T follicular helper cell (primary cell): ENCODE measurements around the gene TP53I3.
"Not testable (repeated sequence)": the region's sequence is repeated elsewhere in the genome, so short reads cannot be mapped to it uniquely, and the experiment has no call there.

Experiments used
- DNase-seq: peaks from one replicate; pipeline ENCODE4 v3.0.0-alpha.2; 2020; ENCODE audit warnings: low read depth

TP53I3 gene

DNA sequence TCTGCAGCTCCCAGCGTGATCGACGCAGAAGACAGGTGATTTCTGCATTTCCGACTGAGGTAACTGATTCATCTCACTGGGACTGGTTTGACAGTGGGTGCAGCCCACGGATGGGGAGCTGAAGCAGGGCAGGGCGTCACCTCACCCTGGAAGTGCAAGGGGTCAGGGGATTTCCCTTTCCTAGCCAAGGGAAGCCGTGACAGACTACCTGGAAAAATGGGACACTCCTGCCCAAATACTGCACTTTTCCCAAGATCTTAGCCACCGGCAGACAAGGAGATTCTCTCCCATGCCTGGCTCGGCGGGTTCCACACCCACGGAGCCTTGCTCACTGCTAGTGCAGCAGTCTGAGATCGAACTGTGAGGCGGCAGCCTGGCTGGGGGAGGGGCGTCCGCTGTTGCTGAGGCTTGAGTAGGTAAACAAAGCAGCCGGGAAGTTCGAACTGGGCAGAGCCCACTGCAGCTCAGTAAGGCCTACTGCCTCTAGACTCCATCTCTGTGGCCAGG, 10.6 kb upstream of the TP53I3 start:
- DNase-seq, result not testable (repeated sequence)

DNA sequence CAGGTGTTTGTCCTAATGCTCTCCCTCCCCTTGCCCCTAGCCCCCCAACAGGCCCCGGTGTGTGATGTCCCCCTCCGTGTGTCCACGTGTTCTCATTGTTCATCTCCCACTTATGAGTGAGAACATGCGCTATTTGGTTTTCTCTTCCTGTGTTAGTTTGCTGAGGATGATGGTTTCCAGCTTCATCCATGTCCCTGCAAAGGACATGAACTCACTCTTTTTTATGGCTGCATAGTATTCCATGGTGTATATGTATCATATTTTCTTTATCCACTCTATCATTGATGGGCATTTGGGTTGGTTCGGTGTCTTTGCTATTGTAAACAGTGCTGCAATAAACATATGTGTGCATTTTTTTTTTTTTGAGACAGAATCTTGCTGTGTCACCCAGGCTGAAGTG, 8.6 kb upstream of the TP53I3 start:
- DNase-seq, result not testable (repeated sequence)

DNA sequence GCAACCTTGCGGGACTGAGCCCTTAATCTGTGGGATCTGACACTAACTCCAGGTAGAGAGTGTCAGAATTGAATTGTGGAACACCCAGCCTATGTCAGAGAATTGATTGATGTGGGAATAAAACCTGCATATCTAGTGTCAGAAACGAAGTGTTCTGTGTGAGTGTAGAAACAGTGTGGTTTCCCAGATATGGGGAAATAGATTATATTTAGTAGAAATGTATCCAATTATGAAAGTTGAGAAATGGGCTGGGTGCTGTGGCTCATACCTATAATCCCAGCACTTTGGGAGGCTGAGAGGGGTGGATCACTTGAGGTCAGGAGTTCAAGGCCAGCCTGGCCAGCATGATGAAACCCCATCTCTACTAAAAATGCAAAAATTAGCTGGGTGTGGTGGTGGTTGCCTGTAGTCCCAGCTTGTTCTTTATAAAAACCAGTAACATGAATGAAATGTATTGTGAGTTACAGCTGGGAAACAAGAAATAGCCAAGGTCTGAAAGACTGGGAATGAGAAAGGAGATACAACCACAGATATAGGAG, 4.3 kb upstream of the TP53I3 start:
- DNase-seq, result no peak

DNA sequence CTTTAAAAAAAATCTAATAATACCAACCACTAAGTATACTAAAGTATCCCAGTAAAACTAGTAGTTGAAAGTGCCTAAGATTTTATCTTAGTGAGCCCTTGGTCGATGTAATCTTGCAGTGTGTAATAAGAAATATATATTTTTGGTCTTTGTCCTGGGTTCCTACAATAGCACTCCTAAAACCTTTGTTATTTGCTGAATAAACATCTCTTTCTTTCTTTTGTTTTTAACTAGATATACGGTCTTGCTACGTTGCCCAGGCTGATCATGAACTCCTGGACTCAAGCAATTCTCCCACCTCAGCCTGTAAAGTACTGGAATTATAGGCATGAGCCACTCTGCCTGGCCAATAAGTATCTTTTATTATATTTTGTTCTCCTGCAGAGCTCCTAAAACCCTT, 2.4 kb upstream of the TP53I3 start:
- no peak for DNase-seq

DNA sequence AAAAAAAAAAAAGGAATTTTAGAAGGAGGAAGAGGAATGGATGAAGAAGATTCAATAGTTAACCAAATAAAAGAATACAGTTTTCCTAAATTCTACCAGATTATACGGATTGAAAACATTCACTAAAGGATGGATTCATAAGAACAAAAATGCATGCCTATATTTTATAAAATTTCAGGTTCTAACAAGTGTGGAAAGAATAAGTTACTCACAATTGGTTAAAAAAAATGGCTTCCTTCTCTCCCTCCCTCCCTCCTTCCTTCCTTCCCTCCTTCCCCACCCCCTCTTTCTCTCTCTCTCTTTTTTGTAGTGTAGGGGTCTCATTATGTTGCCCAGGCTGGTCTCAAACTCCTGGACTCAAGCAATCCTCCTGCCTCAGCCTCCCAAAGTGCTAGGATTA, 1.6 kb upstream of the TP53I3 start:
- no peak for DNase-seq

DNA sequence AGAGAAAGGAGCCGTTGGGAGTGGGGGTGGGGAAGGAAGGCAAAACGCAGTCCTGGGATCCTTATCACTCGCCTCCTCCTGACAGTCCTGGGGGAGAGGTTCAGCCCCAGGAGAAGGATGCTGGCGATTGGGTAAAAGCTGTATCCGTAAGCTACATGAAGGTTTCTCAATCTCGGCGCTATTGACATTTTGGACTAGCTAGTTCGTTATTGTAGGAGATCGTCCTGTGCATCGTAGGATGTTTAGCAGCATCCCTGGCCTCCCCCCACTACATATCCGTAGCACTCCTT, 511 bp upstream of the TP53I3 start:
- no peak for DNase-seq

DNA sequence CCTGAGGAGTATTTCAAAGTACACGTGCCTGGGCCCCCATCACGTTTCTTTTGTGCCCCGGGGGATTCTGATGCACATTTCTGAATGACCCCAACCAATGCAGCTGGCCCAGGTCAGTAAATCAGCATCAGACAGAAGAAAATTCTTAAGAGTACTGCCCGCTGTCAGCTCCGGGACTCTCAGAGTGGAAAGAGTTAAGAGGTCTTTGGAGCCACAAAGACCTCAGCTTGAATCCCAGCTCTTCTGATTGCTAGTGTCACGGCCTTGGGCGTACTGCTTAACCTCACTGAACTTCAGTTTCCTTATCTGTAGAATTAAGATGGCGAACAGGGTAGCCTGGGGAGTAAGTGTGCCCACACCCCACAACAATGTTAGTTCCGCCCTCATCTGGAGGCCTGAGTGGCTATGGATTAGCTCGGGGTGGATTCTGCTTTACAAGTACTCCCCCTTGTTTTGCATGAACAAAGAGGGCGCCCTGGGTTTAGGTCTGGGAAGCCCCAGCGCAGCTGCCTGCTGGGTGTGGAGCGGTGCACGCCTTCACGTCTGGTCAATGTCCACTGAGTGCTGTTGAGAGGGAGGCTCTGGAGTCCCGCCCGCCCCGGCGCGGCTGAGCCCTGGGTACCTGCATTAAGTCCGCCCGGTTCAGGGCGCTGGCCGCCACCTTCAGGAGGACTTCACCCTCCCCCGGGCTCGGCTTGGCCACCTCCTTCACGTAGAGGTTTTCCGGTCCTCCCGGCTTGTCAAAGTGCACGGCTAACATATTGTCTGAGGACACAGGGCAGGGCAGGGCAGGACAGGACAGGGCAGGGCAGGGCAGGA, 858 bp downstream of the TP53I3 start:
- peak; percentile 5 for DNase-seq

DNA sequence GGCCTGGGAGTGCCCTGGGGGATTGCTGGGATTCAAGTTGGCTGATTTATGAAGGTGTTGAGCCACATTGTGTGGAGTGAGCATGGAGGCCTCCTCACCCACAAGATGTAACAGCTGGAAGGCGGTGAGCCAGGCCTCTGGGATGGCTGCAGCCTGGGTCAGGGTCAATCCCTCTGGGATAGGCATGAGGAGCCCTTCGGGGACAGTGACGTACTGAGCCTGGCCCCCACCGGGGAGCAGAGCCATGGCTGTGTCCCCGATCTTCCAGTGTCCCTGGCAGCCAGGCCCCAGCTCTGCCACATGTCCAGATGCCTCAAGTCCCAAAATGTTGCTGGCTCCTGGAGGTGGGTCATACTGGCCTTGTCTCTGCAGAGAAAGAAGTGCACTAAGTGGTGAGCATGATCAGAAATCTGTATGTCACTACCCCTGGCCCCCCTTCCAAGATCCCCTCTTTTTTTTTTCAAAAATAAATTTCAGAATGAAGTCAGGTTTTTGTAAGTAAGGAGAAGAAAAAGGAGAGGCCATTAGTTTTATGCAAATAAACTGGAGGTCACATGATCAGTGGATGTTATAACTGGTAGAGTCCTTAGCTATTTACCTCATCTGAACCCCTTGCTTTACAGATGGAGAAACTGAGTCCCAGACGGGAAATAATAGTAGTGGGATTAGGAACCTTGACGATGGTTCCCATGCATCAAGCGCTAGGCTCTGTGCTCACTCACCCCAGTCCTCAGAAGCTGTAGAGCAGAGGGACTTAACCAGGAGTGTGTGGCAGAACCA, 1.7 kb downstream of the TP53I3 start:
- DNase-seq, result no peak

DNA sequence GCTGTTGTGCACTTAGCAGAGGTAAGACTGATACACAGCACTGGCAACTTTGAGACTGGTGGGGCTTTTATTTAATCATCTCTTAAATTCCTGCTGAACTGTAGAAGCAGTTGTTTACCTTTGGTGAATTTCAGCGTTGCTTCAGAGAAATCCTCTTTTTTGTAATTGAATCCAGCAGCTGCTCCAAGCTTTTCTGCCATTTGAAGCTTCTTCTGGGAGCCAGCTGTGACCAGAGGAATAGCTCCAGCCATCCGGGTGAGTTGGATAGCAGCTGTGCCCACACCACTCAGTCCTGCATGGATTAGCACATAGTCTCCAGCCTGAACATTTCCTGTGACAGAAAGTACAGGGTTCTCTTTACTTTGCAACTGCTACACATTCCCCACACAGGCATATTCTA, 3.9 kb downstream of the TP53I3 start:
- no peak for DNase-seq

DNA sequence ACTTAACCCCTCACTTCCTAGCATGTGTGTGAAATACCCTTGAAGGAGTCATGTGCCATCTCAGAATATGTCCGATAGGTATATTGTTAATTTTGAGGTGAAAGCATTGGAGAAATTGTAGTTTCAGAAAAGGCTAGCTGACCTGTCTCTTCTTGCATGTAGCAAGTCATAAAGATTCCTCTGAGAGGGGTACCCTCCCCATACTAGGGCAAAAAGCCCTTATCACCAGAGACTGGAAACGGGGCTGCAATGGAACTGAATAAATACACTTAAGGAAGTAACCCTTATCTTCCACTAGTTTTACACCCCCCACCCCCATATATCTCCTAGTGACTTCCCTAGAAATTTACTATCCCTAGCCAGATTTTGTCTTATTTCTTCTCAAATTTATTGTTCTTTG, 6.8 kb downstream of the TP53I3 start:
- DNase-seq, result no peak

DNA sequence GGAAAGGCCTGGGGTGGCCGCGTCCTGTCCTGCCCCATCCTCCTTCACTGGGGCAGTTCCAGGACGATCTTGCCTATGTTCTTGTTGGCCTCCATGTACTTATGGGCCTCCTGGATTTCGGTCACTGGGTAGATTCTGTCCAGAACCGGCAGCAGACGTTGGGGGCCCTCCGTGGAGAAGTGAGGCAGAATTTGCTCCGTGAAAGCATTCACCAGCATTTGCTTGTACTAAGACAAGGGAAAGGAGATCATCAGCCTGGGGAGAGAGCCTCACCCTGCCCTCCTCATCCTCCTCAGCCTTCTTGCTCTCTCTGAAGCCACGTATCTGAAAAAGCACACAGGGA, 7.1 kb downstream of the TP53I3 start:
- no peak for DNase-seq

DNA sequence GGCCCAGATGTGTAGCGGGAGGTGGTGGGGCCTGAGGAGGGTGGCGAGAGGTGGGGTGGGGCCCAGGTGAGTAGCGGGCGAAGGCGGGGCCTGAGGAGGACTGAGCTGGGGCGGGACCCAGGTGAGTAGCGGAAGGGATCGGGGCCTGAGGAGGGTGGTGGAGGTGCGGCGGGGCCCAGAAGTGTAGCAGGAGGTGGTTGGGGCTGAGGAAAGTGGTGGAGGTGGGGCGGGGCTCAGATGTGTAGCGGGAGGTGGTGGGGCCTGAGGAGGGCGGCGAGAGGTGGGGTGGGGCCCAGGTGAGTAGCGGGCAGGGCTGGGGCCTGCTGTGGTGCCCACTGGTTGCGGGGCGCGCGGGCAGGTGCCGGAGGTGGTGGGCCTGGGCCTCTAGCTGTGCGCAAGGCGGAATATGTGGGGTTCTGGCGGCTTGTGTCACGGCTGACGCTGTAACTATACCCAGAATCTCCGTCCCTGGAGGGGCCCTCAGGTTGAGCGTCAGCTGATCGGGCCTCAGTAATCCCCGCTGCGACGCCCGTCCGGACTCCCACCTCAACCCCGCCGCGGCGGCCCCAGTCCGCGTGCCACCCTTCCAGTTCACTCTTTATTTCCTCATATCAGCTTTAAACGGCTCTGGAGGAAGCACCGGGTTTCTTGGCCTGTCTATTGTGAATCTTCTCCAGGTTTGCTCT, 7.6 kb downstream of the TP53I3 start:
- DNase-seq, result no peak

DNA sequence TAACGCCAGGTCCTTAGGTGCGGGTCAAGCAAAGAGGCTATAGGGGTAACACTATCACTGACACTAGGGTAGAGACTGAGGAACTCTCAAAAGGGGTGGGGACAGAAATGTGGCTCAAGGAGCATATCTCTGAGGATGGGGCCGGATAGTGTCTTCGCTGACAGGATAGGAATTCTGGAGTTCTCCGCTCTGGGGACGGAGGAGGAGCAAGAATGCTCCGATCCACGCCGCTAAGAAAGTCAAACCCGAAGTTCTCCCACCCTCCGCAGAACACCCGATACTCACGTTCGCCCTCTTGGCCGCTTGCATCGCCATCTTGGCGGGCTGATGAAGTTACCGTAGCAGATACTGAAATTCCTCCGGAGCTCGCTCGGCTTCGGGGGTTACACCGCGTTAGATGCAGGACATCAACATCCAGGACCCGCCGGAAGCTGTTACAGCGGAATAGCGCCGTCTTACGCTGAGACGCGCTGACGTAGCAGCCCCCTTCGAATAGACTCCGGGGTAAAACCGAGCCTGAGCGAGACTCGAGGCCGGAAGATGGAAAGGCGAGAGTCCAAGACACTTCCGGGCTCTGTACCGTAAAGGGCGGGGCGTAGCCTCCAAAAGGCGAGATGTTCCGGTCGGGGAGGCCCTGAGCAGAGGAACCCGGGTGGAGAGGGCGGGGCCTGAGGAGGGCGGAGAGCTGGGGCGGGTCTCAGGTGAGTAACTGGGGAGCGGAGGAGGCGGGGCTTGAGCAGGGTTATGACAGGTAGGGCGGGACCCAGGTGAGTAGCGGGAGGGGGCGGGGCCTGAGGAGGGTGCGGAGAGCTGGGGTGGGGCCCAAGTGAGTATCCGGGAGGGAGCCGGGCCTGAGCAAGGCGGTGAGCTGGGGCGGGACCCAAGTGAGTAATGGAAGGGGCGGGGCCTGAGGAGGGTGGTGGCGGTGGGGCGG, 8.5 kb downstream of the TP53I3 start, which contains the start of gene SF3B6:
TSS of gene SF3B6 (minus strand) at position 412 of the 934 bp plus-strand sequence. CDS start at position 315, 97 bp downstream.
- DNase-seq, result peak; percentile 100

DNA sequence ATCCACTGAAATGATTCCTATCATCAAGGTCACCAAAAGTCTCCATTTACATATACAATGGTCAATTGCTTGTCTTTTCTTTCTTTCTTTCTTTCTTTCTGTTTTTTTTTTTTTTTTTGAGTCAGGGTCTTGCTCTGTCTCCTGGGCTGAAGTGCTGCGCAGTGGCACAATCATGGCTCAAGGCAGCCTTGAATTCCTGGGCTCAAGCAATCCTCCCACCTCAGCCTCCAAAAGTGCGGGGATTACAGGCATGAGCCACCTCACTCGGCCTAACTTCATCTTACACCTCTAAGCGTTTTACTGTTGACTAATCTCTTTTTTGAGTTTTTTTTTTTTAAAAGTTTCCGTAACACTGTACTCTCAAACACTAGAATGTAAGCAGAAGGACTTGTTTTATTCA, 9.4 kb downstream of the TP53I3 start:
- DNase-seq, result no peak

DNA sequence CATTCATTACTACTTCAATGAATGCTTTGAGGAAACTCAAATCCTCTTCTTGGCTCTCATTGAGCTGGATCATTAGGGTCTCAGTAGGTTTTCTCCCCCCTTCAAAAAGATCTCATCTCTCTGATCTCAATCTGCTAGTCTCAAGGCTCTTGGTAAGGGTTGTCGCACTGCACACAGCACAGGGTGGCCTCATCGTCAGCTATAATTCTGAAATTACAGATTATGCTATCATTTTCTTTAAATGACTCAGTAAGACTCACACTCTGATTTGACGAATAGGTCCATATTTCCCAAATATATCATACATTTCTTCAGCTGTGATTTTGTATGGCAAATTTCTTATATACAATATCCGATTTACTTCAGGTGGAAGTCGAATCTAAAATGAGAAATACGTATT, 10.8 kb downstream of the TP53I3 start:
- no peak for DNase-seq

DNA sequence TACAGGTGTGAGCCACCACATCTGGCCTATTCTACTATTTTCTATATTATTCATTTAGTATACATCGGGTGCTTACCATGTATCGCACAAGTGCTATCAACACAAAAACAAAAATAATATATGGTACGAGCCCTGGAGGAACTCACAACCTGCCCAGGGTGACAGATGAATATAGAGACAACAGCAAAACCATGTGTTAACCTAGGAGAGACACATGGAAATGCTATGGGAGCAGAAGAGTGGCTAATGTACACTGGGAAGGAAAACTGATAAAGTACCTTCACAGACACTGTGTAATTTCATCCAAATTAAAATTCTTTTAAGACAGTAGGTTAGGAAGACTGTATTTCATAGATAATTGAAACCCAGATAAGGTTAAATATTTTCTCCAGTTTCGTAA, 12.4 kb downstream of the TP53I3 start:
- DNase-seq, result no peak

DNA sequence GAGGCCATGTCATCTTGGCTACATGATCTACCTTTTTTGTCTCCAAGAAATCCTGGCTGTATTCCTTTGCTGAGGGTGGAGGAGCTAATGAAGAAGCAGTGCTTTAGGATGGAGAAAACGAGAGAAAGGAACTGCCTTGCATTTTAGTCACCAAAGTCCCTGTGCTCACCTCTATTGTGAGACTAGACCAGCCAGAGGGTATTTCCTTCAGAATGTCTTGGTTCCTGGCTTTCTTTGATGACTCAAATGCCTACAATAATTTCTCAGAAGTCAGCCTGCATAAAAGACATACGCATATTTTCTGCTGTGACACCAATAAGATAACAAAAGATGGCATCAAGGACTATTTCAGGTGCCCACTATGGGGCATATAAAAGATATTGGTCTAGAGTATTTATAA, 19.3 kb downstream of the TP53I3 start:
- no peak for DNase-seq

DNA sequence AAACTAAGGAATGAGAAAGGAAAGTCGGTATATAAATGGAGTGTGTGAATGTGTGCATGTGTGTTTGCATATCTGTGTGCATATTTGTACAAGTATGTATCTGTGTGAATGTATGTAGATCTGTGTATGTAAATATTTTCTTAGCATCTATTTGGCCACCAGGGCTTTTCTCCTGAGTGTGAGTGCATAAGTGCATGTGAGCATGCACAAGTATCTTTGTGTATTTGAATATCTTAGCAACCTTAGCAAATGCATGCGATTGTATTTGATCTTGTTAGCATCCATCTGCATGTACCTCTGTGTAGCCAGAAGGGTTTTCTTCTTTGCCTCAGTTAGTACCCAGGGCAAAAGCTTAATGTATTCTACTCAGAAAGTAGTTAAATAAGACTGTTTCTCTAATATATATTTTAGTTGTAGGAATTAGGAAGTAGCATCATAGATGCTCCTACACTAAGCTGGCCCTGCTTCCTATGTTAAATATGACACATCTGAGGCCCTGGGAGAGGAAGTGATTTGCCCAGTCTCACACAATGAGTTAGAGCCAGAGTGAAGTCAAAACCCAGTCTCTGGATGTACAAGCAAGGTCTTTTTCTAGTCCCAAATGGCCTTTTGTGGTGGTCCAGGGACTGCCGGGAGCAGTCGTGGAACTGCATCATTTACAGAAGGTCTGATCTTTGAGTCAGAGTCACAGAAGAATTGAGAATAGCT, 25.9 kb downstream of the TP53I3 start:
- DNase-seq, result no peak

DNA sequence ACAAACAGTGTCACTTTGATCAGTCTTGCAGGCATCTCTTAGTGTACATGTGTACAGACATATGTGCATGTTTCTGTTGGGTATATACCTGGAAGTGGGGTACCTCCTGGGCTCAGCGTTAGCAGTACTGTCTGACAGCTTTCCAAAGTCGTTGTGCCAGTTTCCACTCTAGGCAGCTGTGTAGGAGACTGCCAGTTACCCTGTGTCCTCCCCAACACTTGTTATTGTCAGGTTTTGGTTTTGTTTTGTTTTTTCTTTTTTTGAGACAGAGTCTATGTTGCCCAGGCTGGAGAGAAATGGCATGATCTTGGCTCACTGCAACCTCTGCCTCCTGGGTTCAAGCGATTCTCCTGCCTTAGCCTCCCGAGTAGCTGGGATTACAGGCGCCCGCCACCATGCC, 28.9 kb downstream of the TP53I3 start:
- no peak for DNase-seq

DNA sequence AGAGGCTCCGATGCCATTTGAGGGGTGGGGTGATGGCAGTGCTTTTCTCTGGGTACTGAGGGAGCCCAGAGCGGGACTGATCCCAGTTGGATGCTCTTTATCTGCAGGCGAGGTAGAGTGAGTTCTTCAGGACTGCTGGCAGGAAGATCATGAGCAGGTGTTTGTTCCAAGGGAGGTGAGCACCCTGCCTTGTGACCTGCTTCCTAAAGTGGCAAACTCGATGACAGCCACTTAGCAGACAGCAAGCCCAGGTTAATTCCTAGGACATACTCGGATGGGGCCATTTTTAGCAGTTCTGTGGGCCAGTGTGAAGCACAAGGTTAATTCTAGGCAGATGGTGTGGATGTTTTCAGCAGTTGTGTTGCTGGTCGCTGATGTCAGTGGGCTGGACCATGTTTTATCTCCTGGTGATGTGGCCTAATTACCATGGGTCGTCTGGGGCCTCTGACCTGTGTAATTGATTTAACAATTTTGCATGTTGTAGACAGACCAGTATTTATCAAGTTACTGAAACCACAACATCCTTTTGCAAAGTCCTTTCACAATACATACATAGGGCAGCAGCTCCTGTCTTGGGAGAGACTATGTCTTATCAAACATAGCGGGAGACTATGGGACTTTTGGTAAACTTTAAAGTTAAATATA, 30.1 kb downstream of the TP53I3 start:
- DNase-seq, result no peak
